GM19324 (cell line): ENCODE measurements around the gene OST4.

Experiments used
- ATAC-seq: cut with Tn5 transposase; IDR thresholded peaks from one replicate; pipeline ENCODE4 v1.9.1; 2021; ENCODE audit warnings: mild to moderate bottlenecking, moderate library complexity; ENCODE audit not compliant: unreplicated experiment, low FRiP score

The OST4 gene

GRCh38 chr2:27093430-27094352 is 22.2 kb upstream of the OST4 start:
- ATAC-seq = no peak

- ATAC-seq = no peak
Observed at GRCh38 chr2:27092696-27093429, 21.4 kb upstream of the OST4 start.

- no peak for ATAC-seq
Observed at GRCh38 chr2:27091746-27092695, 20.6 kb upstream of the OST4 start.

GRCh38 chr2:27089111-27089954 is 17.9 kb upstream of the OST4 start:
- no peak for ATAC-seq

GRCh38 chr2:27088634-27089033 is 17.2 kb upstream of the OST4 start:
- no peak for ATAC-seq

GRCh38 chr2:27087823-27088410 is 16.5 kb upstream of the OST4 start:
- ATAC-seq = no peak

DNA sequence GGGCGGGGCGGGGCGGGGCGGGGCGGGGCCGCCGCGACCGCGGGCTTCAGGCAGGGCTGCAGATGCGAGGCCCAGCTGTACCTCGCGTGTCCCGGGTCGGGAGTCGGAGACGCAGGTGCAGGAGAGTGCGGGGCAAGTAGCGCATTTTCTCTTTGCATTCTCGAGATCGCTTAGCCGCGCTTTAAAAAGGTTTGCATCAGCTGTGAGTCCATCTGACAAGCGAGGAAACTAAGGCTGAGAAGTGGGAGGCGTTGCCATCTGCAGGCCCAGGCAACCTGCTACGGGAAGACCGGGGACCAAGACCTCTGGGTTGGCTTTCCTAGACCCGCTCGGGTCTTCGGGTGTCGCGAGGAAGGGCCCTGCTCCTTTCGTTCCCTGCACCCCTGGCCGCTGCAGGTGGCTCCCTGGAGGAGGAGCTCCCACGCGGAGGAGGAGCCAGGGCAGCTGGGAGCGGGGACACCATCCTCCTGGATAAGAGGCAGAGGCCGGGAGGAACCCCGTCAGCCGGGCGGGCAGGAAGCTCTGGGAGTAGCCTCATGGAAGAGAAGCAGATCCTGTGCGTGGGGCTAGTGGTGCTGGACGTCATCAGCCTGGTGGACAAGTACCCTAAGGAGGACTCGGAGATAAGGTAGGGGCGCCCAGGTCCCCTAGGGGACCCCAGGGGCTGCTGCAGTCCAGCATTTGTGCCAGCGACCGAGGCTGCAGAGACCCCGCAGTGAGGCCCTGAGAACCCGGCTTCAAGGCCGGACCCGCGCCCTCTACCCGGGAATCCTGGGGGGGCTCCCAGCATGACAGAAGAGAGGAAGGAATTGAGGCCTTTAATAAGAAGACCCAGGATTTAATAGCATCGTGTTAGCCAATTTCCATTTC is 15.5 kb upstream of the OST4 start, which contains the start of gene KHK:
KHK (plus strand) TSS at position 49 of the 870 bp plus-strand sequence; CDS start at position 537, 488 bp downstream.
- ATAC-seq = peak; percentile 14

DNA sequence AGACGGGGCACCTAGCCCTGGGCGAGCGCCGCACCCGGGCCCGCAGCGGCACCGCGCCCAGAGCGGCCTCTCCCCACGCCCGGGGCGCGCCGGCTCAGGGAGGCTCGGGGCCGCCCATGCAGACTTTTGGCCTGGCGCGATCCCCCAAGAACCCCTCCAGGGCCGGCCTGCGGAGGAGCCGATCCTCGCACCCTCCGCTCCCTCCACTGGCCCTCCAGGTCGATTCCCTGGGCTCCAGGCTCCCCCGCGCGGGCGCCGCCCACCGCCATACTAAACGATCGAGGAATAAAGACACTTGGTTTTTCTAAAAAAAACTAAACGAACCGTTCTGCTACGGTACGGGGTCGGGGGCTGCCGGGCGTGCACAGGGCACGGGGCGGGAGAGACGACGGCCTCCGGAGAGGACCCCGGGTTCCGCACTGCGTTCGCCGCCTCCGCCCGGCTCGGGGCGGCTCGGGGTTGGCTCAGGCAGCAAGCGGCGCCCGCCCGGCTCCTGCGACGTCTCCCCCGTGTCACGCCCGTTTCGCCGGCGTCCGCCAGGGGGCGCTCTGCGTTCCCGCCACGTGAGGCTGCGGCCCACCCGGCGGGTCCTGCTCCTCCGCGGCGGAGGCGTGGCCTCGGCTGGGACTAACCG is 14.8 kb upstream of the OST4 start:
- ATAC-seq = peak; percentile 86

- peak; percentile 3 for ATAC-seq
Observed at GRCh38 chr2:27085673-27086089, 14.2 kb upstream of the OST4 start.

- no peak for ATAC-seq
Observed at GRCh38 chr2:27085062-27085672, 13.7 kb upstream of the OST4 start.

GRCh38 chr2:27084297-27085061 is 13.0 kb upstream of the OST4 start:
- ATAC-seq = no peak

DNA sequence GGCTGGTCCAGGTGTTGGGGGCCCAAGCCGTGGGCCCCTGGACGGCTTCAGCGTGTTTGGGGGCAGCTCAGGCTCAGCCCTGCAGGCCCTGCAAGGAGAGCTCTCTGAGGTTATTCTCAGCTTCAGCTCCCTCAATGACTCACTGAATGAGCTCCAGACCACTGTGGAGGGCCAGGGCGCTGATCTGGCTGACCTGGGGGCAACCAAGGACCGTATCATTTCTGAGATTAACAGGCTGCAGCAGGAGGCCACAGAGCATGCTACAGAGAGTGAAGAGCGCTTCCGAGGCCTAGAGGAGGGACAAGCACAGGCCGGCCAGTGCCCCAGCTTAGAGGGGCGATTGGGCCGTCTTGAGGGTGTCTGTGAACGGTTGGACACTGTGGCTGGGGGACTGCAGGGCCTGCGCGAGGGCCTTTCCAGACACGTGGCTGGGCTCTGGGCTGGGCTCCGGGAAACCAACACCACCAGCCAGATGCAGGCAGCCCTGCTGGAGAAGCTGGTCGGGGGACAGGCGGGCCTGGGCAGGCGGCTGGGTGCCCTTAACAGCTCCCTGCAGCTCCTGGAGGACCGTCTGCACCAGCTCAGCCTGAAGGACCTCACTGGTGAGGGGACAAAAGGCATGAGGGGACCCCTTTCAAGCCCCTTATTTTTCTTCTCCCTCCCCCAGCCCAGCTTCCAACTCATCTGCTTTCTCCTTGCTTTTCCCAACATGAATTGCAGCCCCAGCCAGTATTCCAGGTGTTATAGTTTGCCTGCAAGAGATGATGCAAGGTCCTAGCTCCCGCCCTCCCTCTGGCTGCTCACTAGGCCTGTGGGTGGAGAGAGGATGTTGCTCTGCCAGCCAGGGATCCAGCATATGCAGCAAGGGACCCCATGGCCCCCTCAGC is 12.2 kb upstream of the OST4 start:
- ATAC-seq = no peak

GRCh38 chr2:27082773-27083409 is 11.4 kb upstream of the OST4 start:
- no peak for ATAC-seq

DNA sequence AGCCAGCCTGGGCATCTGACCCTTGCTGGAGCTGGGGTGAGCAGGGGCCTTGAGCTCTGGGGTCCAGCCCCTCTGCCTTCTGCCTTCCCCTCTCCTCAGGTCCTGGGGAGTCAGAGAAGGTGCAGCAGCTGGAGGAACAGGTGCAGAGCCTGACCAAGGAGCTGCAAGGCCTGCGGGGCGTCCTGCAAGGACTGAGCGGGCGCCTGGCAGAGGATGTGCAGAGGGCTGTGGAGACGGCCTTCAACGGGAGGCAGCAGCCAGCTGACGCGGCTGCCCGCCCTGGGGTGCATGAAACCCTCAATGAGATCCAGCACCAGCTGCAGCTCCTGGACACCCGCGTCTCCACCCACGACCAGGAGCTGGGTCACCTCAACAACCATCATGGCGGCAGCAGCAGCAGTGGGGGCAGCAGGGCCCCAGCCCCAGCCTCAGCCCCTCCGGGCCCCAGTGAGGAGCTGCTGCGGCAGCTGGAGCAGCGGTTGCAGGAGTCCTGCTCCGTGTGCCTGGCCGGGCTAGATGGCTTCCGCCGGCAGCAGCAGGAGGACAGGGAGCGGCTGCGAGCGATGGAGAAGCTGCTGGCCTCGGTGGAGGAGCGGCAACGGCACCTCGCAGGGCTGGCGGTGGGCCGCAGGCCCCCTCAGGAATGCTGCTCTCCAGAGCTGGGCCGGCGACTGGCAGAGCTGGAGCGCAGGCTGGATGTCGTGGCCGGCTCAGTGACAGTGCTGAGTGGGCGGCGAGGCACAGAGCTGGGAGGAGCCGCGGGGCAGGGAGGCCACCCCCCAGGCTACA is 10.7 kb upstream of the OST4 start:
- ATAC-seq = no peak
